Immature natural killer cell (primary cell): ENCODE results near the gene AP2M1. TPM values are rescaled to one million over a fixed set of nuclear protein-coding genes. Genes with fewer than 3 reads are reported as not detected.

Experiments
- DNase-seq, 3 donors: peaks; one replicate each; pipeline ENCODE4 v3.0.0; 2022; ENCODE audit warnings: mixed read lengths in 1 of 3
- H3K27ac Mint-ChIP-seq, 6 donors: one replicate each; pipeline ENCODE4 v1.8.0; 2020; ENCODE audit warnings: mixed read lengths in 6 of 6, mild to moderate bottlenecking in 5 of 6, inconsistent platforms in 4 of 6, moderate library complexity in 3 of 6
- H3K27me3 Mint-ChIP-seq, 3 donors: one replicate each; pipeline ENCODE4 v1.8.0; 2020 to 2021; ENCODE audit warnings: low read depth in 3 of 3, mild to moderate bottlenecking in 3 of 3, mixed read lengths in 3 of 3, moderate library complexity in 3 of 3, inconsistent platforms in 1 of 3
- H3K36me3 Mint-ChIP-seq, 3 donors: one replicate each; pipeline ENCODE4 v1.8.0; 2020; ENCODE audit warnings: mixed read lengths in 3 of 3, inconsistent platforms in 2 of 3, mild to moderate bottlenecking in 2 of 3
- H3K4me1 Mint-ChIP-seq, 2 donors: one replicate each; pipeline ENCODE4 v1.8.0; 2020; ENCODE audit warnings: inconsistent platforms in 2 of 2, mild to moderate bottlenecking in 2 of 2, mixed read lengths in 2 of 2, moderate library complexity in 1 of 2
- H3K4me3 Mint-ChIP-seq, 5 donors: one replicate each; pipeline ENCODE4 v1.8.0; 2020; ENCODE audit warnings: mild to moderate bottlenecking in 5 of 5, mixed read lengths in 5 of 5, inconsistent platforms in 3 of 5, moderate library complexity in 3 of 5
- H3K9me3 Mint-ChIP-seq, 6 donors: one replicate each; pipeline ENCODE4 v1.8.0; 2020; ENCODE audit warnings: mild to moderate bottlenecking in 6 of 6, mixed read lengths in 6 of 6, inconsistent platforms in 4 of 6, moderate library complexity in 3 of 6
- polyA plus RNA-seq, 3 donors: library from polyadenylated mRNA; unstranded; fragments of 300-500 nt; fragmentation: Illumina TruSeq; gene quantifications; one replicate each; pipeline ENCODE4 v1.2.3, GENCODE V29; 2021

Gene AP2M1
- polyA plus RNA-seq, 3 donors from 2014 or later: 270 to 364 (median 329) TPM

GRCh38 chr3:184229394-184230080 lies 54.9 kb downstream of the AP2M1 start, which contains the start of gene VWA5B2:
TSS of gene VWA5B2 (plus strand) at chr3:184229585. CDS start at chr3:184230529, 944 bp downstream.
- Mint-ChIP-seq H3K9me3 (no peaks in the 10 kb centered on the region), H3K27me3 (peaks cover 11 to 32% (median 16%) of the 10 kb centered on the region in 3 donors), H3K27ac (no peak within 1 kb of the TSS), H3K4me1 (peaks cover 8 to 14% of the 10 kb centered on the region in 2 donors), H3K36me3 (peaks cover 0 to 3% (median 0%) of the 10 kb centered on the region in 3 donors), H3K4me3 (peak within 1 kb of the TSS; percentile 52 to 73 (median 64))
- peak; percentile 73 to 79 (median 77) for DNase-seq

- Mint-ChIP-seq H3K27me3 (peaks cover 11 to 30% (median 16%) of the 10 kb centered on the region in 3 donors), H3K9me3 (no peaks in the 10 kb centered on the region), H3K36me3 (peaks cover 0 to 3% (median 0%) of the 10 kb centered on the region in 3 donors), H3K27ac (no peak overlapping the region), H3K4me3 (peak overlapping the region in 1 of 5 donors; percentile 29), H3K4me1 (peaks cover 8 to 14% of the 10 kb centered on the region in 2 donors)
- DNase-seq: no peak
These were observed 55.5 kb downstream of the AP2M1 start for GRCh38 chr3:184230081-184230602.

- DNase-seq: no peak
- Mint-ChIP-seq H3K27me3 (peaks cover 11 to 26% (median 19%) of the 10 kb centered on the region in 3 donors), H3K27ac (no peak overlapping the region), H3K4me3 (peak overlapping the region; percentile 70 to 88 (median 84)), H3K4me1 (peaks cover 8 to 14% of the 10 kb centered on the region in 2 donors), H3K36me3 (peaks cover 0 to 3% (median 0%) of the 10 kb centered on the region in 3 donors), H3K9me3 (no peaks in the 10 kb centered on the region)
These were observed 56.2 kb downstream of the AP2M1 start for GRCh38 chr3:184230603-184231528.

GRCh38 chr3:184231671-184232070 lies 57.0 kb downstream of the AP2M1 start:
- H3K27me3 Mint-ChIP-seq: peaks cover 11 to 26% (median 19%) of the 10 kb centered on the region in 3 donors

GRCh38 chr3:184233127-184233843 lies 58.6 kb downstream of the AP2M1 start:
- Mint-ChIP-seq H3K9me3 (no peaks in the 10 kb centered on the region), H3K4me3 (no peak overlapping the region), H3K27me3 (peaks cover 11 to 22% (median 19%) of the 10 kb centered on the region in 3 donors), H3K4me1 (peaks cover 8 to 14% of the 10 kb centered on the region in 2 donors), H3K36me3 (peaks cover 0 to 3% (median 0%) of the 10 kb centered on the region in 3 donors), H3K27ac (no peak overlapping the region)
- no peak for DNase-seq

More at GRCh38 chr3:184231671-184232070, 57.0 kb downstream of the AP2M1 start:
- peaks cover 8 to 14% of the 10 kb centered on the region in 2 donors for H3K4me1 Mint-ChIP-seq
- H3K36me3 Mint-ChIP-seq: peaks cover 0 to 3% (median 0%) of the 10 kb centered on the region in 3 donors
- no peaks in the 10 kb centered on the region for H3K9me3 Mint-ChIP-seq
- DNase-seq: no peak
- H3K4me3 Mint-ChIP-seq: peak overlapping the region; percentile 70 to 88 (median 84)
- H3K27ac Mint-ChIP-seq: no peak overlapping the region

Other genes starting within 250 kb of the AP2M1 start
- 10 to 100 TPM; 11.3 to 12.7 (median 11.5) TPM for gene ABCC5, start 157.0 kb upstream of the AP2M1 start, polyA plus RNA-seq
- not detected for gene HTR3D, start 143.1 kb upstream of the AP2M1 start, polyA plus RNA-seq
- gene HTR3C, start 121.8 kb upstream of the AP2M1 start, polyA plus RNA-seq: not detected
- gene HTR3E, start 77.8 kb upstream of the AP2M1 start, polyA plus RNA-seq: not detected
- 10 to 100 TPM; 34.6 to 51.5 (median 50.2) TPM for gene EIF2B5, start 39.5 kb upstream of the AP2M1 start, polyA plus RNA-seq
- 10 to 100 TPM; 12.7 to 13.4 (median 13.2) TPM for gene DVL3, start 19.5 kb upstream of the AP2M1 start, polyA plus RNA-seq
- gene ABCF3, start 11.3 kb downstream of the AP2M1 start, polyA plus RNA-seq: 10 to 100 TPM; 19.1 to 47.1 (median 28.9) TPM
- not detected for gene VWA5B2, start 54.7 kb downstream of the AP2M1 start, polyA plus RNA-seq
- 10 to 100 TPM; 35.7 to 62.5 (median 46.8) TPM for gene ALG3, start 74.1 kb downstream of the AP2M1 start, polyA plus RNA-seq
- 1 to 10 TPM; 1.7 to 5.4 (median 3.3) TPM for gene EEF1AKMT4, start 74.8 kb downstream of the AP2M1 start, polyA plus RNA-seq
- gene CAMK2N2, start 86.7 kb downstream of the AP2M1 start, polyA plus RNA-seq: not detected
- not detected for gene ECE2, start 101.2 kb downstream of the AP2M1 start, polyA plus RNA-seq
- gene PSMD2, start 124.4 kb downstream of the AP2M1 start, polyA plus RNA-seq: 100 to 1,000 TPM; 169 to 295 (median 250) TPM
- gene EIF4G1, start 139.8 kb downstream of the AP2M1 start, polyA plus RNA-seq: 10 to 100 TPM in 2 of 3 donors, 1 to 10 TPM in 1; 6.4 to 55.9 (median 13.4) TPM
- gene FAM131A, start 162.7 kb downstream of the AP2M1 start, polyA plus RNA-seq: 1 to 10 TPM; 2.4 to 3.0 (median 2.8) TPM
- gene CLCN2, start 186.8 kb downstream of the AP2M1 start, polyA plus RNA-seq: under 1 TPM in 2 of 3 donors, not detected in 1; 0.57 to 0.76 TPM
- 10 to 100 TPM; 57.2 to 61.2 (median 59.5) TPM for gene POLR2H, start 186.9 kb downstream of the AP2M1 start, polyA plus RNA-seq
- gene THPO, start 203.4 kb downstream of the AP2M1 start, polyA plus RNA-seq: not detected
- not detected for gene CHRD, start 205.2 kb downstream of the AP2M1 start, polyA plus RNA-seq